Esophagus squamous epithelium (tissue), 4 donors: ENCODE data around the gene GMDS.

Experiments
- CTCF ChIP-seq, 6 experiments: fragments of 450-650 bp in 4 of 6; fragments of 200-600 bp in 2 of 6; sonication (generic) in 2 of 6; IDR thresholded peaks; one replicate each; pipeline ENCODE4 v1.5.1; 2016 to 2019; ENCODE audit warnings: antibody characterized with exemption in 6 of 6, mild to moderate bottlenecking in 4 of 6, moderate library complexity in 4 of 6
- POLR2A ChIP-seq, 4 donors: fragments of 450-650 bp; IDR thresholded peaks; one replicate each; pipeline ENCODE4 v1.6.1; 2017; ENCODE audit warnings: antibody characterized with exemption in 4 of 4, mild to moderate bottlenecking in 4 of 4, moderate library complexity in 3 of 4

- TF ChIP-seq CTCF (IDR thresholded peaks at IDR 0.05) (no peak), POLR2A (IDR thresholded peaks at IDR 0.05) (no peak)
Measured at GRCh38 chr6:2285510-2285909, 40.1 kb upstream of the GMDS start.
